ENCODE measurements around the gene OCRL.
A peak's percentile ranks its signal among the peaks of the same experiment; 100 is the strongest.

DNA sequence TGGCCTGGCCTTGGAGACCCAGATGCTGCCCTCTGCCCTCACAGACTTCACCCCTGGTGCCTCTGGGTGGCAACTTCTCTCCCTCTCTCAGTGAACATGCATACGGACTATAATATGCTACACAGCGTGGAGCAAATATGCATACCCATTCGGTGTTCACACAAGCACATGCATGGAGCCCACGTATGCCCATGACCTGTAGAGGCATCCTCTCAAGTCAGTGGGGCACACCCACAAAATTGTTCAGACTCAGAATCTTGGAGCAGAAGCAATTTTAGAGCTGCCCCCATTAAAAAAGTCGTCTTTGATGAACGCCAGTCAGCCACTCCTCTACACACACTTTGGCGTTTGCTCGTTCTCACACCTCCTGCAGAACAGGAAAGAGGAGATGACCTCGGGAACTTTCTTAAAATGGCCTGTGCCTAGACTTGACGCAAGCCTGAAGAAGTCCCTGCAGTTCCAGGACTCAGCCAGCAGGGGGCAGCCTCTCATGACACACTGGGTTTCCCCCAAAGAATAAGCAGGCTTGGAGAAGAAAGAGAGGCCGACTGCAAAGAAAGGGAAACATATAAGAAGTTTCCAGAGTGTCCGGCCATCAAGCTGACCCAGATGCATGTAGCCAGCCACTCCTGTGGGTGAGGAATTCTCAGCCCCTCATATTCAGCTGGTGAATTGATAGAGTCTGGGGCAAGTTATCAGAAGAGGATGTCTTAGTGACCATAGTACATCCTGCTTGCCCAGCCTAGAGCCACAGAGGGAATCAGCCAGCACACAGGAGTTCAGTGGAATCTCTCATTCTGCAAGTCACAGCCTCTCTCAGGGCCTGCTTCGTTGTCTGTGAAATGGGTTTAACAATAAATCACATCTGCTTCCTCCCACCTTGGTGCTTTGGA, 97.4 kb downstream of the OCRL start:
- TF ChIP-seq, protein P1, sequence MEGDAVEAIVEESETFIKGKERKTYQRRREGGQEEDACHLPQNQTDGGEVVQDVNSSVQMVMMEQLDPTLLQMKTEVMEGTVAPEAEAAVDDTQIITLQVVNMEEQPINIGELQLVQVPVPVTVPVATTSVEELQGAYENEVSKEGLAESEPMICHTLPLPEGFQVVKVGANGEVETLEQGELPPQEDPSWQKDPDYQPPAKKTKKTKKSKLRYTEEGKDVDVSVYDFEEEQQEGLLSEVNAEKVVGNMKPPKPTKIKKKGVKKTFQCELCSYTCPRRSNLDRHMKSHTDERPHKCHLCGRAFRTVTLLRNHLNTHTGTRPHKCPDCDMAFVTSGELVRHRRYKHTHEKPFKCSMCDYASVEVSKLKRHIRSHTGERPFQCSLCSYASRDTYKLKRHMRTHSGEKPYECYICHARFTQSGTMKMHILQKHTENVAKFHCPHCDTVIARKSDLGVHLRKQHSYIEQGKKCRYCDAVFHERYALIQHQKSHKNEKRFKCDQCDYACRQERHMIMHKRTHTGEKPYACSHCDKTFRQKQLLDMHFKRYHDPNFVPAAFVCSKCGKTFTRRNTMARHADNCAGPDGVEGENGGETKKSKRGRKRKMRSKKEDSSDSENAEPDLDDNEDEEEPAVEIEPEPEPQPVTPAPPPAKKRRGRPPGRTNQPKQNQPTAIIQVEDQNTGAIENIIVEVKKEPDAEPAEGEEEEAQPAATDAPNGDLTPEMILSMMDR (conservative IDR thresholded peaks at IDR 0.05; ENCODE audit: low read depth, low read length) = peak; percentile 96
- TF ChIP-seq EZH2 (IDR thresholded peaks at IDR 0.05; ENCODE audit: borderline replicate concordance, low read depth, low read length, poor library complexity, severe bottlenecking) = no peak
